ENCODE results near the gene PACRG.
A peak's percentile ranks its signal among the peaks of the same experiment; 100 is the strongest.

Gene PACRG

GRCh38 chr6:163218361-163218894 lies 490.7 kb downstream of the PACRG start:
- no peak for DNase-seq

- DNase-seq, result no peak
Observed at GRCh38 chr6:163226181-163226835, 498.5 kb downstream of the PACRG start.

- DNase-seq, result peak; percentile 62
Observed at GRCh38 chr6:163226836-163227485, 499.2 kb downstream of the PACRG start.

DNA sequence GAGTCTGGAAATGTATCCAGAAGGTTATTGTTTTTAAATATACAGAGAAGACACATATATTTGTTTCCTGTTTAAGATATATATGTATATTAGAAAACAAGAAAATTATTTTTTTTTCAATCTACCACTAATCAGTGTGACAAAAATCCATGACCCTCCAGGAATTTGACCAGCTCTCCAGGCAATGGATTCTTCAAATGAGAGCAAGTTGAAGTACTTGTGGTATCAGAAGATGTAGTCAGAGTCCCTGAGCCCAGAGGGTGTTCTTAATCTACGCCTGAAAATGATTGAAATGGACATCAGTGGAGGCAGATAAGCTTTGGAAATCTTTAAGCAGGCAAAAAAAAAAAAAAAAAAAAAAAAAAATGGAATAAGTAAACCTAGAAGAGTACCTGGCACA lies 500.3 kb downstream of the PACRG start:
- no peak for DNase-seq

- no peak for DNase-seq
Observed at GRCh38 chr6:163229050-163229449, 501.3 kb downstream of the PACRG start.

GRCh38 chr6:163230901-163231300 lies 503.1 kb downstream of the PACRG start:
- DNase-seq, result no peak

DNA sequence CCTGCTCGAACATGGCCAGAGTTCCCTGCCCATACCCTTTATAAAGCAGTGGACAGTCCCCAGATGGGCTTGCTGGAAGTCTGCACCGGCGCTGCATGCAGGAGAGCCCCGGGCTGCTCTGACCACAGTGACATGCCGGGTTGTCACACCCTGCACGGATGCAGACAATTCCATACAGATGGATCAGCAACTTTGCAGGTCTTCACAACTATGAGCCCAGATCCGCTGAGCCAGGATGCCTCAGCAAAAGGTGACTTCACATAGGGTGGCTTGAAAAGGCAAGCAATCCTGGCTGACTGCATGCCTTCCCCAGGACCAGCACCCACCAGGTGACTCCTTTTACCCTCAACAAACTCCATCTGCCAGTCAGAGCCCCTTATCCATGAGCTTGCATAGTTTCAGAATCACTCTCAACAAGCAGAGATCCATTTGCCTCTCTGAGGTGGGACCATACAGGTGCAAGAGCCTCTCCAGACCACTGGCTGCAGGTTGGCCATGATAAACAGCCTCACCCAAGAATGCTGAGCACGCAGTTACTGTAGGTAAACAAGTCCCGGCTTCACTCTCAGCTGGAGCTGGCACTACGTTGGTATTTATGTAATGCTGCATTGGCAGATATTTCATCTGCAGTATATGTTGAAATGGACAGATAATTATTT lies 503.7 kb downstream of the PACRG start:
- DNase-seq, result no peak

DNA sequence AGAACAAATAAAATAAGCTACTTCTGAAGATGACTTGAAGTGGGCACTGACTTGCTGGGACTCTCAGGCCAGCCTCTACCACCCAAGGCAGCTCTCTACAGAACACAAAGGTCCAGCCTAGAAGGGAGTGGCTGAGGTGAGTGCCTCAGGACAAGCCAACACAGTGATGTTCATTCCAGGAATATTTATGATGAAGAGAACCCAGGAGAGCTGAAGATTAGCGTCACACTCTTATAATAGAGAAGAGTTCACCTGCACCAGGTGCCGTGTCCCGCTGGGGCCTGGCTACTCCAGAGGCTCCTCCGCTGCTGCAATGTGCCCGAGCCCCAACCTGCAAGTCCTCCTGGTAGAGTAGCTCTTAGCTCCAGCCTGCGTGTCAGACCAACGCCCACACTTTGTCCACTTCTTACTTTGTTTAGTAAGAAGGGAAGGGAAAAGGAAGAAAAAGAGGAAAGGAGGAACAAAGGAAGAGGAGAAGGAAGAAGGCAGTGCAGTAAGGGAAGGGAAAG lies 504.3 kb downstream of the PACRG start:
- no peak for DNase-seq

DNA sequence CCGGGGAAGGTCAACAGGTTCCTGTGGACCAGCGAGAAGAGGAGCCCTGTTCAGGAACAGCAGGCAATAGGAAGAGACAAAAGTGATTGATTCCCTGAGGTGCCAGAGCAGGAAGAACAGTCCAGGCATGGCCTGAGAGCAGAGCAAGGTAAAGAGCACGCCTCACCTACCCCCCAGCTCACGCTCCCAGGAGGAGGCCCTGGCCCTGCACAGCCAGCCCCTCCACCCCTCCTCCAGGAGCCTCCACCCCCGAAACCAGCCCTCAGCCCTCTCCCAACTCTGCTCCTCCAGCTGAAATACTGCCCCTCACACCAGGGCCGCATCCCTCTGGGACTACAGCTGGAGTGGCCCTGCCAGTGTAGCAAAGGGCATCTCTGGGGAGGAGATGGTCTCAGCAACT lies 504.9 kb downstream of the PACRG start:
- no peak for DNase-seq

GRCh38 chr6:163237110-163237509 lies 509.3 kb downstream of the PACRG start:
- no peak for DNase-seq

DNA sequence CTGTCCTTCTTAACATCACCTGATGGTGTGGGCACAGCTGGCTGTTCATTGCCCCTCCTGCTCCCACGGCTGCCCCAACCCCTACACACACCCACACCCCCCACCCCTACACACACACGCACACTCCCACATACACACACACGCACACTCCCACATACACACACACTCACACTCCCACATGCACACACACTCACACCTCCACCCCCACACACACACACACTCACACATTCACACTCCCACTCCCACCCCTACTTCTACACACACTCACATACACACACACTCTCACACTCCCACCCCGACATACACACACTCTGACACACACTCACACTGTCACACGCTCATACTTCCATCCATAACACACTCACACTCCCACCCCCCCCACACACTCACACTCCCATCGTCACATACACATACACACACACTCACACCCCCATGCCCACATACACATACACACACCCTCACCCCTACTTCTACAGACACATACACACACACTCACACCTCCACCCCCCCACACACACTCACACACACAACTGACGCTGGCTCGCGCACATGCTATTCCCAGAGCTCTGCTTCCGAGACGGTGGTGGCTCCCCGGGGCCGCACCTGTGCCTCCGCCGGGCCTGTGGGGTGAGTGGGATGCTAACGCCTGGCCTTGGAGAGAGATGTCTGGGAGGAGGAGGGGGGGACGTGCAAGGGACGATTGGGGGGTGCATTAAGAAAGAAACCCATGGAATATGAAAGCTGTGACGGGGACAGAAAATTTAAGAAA lies 512.0 kb downstream of the PACRG start:
- no peak for DNase-seq

DNA sequence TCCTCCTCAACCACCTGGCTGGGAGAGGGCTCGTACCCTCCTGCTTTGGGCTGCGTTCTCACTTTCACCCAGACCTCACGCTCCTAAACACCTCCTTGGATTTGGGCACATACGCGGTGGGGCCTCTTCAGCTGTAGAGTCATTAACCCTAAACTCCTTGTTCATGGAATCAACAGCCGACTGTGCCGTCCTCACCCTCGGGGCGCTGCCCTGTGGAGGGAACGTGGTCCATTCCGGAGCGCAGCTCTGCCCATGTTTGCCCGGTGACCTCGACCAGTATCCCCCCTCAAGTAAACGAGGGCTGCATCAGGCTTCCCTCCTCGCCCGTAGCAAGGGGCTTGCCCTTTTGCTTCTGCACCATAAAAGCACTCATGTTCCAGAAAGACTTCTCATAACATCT lies 512.8 kb downstream of the PACRG start:
- no peak for DNase-seq

GRCh38 chr6:163241683-163242082 lies 513.9 kb downstream of the PACRG start:
- no peak for DNase-seq

- no peak for DNase-seq
Observed at GRCh38 chr6:163243083-163243482, 515.3 kb downstream of the PACRG start.

GRCh38 chr6:163243692-163244589 lies 516.2 kb downstream of the PACRG start:
- no peak for DNase-seq

GRCh38 chr6:163248051-163248450 lies 520.3 kb downstream of the PACRG start:
- DNase-seq, result no peak

GRCh38 chr6:163249651-163250101 lies 521.9 kb downstream of the PACRG start:
- DNase-seq, result no peak

DNA sequence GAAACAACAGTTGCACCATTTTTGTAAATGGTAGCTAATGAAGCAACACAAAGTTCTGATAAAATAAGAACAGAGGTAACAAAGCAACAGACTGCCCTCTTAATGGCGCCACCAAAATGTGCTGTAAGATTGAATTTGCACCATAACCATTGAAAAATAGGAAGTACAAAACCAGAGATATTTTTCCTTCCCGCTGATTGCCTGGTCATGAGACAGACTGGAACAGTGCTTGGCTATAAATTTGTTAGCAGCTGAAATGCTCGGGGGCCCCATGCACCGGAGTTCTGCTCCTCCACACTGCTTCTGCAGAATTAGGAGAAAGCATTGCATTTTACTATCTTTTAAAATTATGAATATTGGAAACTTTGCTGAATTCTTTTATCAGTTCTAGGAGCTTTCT lies 522.3 kb downstream of the PACRG start:
- DNase-seq, result no peak

GRCh38 chr6:163252061-163252591 lies 524.4 kb downstream of the PACRG start:
- no peak for DNase-seq

GRCh38 chr6:163253556-163254213 lies 525.9 kb downstream of the PACRG start:
- no peak for DNase-seq

DNA sequence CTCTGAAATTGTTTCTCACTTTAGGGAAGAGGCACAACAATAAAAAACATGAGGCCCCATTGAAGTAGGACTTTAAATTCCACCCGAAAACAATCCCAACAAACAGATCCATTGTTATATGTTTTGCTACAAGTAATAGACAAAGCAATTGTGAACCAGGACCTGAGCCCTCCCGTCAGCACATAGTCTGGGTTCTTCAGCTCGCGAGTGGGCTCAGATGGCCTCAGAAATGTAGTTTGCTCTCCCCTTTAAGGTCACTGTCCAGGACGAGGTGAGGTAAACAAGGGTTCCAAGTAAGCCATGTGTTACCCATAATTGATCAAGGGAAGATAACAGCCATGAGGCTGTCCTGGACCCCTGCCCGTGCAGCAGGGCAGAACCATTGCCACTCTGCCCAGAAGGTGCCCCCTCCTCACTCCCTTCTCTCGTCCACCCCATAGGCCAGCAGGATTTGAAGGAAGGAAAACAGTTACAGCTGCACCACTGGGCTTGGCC lies 526.6 kb downstream of the PACRG start:
- no peak for DNase-seq

Data from kidney glomerular epithelial cell (primary cell).